AG04450 (cell line): ENCODE results near the gene TRIM32. TPM values are rescaled to one million over a fixed set of nuclear protein-coding genes. Genes with fewer than 3 reads are reported as not detected.

Experiments used
- CTCF ChIA-PET: fragments of 300-600, 350-600 bp; formaldehyde crosslinking; extraction: SDS; loops from one replicate; lab custom pipeline; 2022; ENCODE audit warnings: antibody characterized with exemption, inconsistent platforms; lab: Charles Lee
- POLR2A ChIA-PET: fragments of 350-600 bp; formaldehyde crosslinking; extraction: SDS; loops from one replicate; lab custom pipeline; 2021; ENCODE audit warnings: antibody characterized with exemption, inconsistent platforms; lab: Yijun Ruan, JAX
- DNase-seq: peaks from one replicate; pipeline ENCODE4 v3.0.0-alpha.2; 2011; ENCODE audit warnings: low read depth, low spot score
- H3K27ac ChIP-seq: one replicate; pipeline ENCODE4 v1.5.1; 2012; ENCODE audit warnings: low read depth, low read length, control low read depth
- H3K27me3 ChIP-seq: one replicate; pipeline ENCODE4 v1.6.0; 2012; ENCODE audit warnings: low read length; ENCODE audit not compliant: control insufficient read depth, insufficient read depth
- H3K4me3 ChIP-seq: 2 replicates; pipeline ENCODE4 v1.5.1; 2011; ENCODE audit warnings: mild to moderate bottlenecking, low read depth, low read length, control low read depth
- H3K9me3 ChIP-seq: 2 replicates; pipeline ENCODE4 v1.5.1; 2012; ENCODE audit warnings: low read length; ENCODE audit not compliant: control insufficient read depth, insufficient read depth
- polyA plus RNA-seq: library from polyadenylated mRNA; depleted of rRNA; stranded (reverse); fragments of >200 nt; gene quantifications from 2 replicates; pipeline ENCODE4 v1.2.3, GENCODE V29; 2011
- TF ChIP-seq, protein P1 (sequence below): IDR thresholded peaks from 2 replicates; pipeline ENCODE4 v1.5.1; 2011; ENCODE audit warnings: low read depth, low read length, control low read depth, inconsistent platforms

Gene TRIM32
- polyA plus RNA-seq, 1 experiment: 24.5 TPM

DNA sequence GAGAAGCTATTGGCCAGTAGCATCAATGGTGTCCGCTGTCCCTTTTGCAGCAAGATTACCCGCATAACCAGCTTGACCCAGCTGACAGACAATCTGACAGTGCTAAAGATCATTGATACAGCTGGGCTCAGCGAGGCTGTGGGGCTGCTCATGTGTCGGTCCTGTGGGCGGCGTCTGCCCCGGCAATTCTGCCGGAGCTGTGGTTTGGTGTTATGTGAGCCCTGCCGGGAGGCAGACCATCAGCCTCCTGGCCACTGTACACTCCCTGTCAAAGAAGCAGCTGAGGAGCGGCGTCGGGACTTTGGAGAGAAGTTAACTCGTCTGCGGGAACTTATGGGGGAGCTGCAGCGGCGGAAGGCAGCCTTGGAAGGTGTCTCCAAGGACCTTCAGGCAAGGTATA, 10.8 kb downstream of the TRIM32 start:
- POLR2A ChIA-PET: interaction anchor here (1.2 kb wide), 1 partner anchor 11 kb away, joined by 13 read pairs; the partner anchor contains the start of gene TRIM32
- TF ChIP-seq, protein P1, sequence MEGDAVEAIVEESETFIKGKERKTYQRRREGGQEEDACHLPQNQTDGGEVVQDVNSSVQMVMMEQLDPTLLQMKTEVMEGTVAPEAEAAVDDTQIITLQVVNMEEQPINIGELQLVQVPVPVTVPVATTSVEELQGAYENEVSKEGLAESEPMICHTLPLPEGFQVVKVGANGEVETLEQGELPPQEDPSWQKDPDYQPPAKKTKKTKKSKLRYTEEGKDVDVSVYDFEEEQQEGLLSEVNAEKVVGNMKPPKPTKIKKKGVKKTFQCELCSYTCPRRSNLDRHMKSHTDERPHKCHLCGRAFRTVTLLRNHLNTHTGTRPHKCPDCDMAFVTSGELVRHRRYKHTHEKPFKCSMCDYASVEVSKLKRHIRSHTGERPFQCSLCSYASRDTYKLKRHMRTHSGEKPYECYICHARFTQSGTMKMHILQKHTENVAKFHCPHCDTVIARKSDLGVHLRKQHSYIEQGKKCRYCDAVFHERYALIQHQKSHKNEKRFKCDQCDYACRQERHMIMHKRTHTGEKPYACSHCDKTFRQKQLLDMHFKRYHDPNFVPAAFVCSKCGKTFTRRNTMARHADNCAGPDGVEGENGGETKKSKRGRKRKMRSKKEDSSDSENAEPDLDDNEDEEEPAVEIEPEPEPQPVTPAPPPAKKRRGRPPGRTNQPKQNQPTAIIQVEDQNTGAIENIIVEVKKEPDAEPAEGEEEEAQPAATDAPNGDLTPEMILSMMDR: no peak
- Histone ChIP-seq H3K9me3 (no peaks in the 10 kb centered on the region), H3K4me3 (no peak overlapping the region), H3K27ac (no peak overlapping the region), H3K27me3 (no peaks in the 10 kb centered on the region)
- CTCF ChIA-PET: interaction anchor here (1.6 kb wide), 1 partner anchor 163 kb away, joined by 5 read pairs; no protein-coding TSS in a partner anchor
- DNase-seq: no peak

DNA sequence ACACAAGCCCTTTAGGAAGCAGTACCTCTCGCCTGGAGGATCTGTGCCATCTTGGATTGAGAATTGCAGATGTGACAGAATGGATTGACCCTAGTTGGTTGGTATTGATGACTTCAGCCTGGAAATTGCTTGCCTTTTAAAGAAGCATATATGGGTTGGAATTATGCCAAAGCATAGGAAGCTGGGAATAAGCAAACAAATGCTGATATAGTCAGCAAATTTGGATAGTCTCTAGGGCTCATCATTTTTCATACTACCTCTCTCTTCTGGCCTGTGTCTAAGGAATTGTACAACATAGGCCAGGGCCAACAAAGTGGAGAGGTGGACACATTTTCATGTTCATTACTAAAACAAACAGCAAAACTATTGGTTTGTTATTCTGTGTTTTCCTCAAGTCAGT, 13.2 kb downstream of the TRIM32 start:
- TF ChIP-seq, protein P1: no peak
- CTCF ChIA-PET: no interaction called here
- H3K27ac ChIP-seq: no peak overlapping the region
- no peak overlapping the region for H3K4me3 ChIP-seq
- H3K27me3 ChIP-seq: no peaks in the 10 kb centered on the region
- H3K9me3 ChIP-seq: no peaks in the 10 kb centered on the region
- POLR2A ChIA-PET: no interaction called here
- no peak for DNase-seq

DNA sequence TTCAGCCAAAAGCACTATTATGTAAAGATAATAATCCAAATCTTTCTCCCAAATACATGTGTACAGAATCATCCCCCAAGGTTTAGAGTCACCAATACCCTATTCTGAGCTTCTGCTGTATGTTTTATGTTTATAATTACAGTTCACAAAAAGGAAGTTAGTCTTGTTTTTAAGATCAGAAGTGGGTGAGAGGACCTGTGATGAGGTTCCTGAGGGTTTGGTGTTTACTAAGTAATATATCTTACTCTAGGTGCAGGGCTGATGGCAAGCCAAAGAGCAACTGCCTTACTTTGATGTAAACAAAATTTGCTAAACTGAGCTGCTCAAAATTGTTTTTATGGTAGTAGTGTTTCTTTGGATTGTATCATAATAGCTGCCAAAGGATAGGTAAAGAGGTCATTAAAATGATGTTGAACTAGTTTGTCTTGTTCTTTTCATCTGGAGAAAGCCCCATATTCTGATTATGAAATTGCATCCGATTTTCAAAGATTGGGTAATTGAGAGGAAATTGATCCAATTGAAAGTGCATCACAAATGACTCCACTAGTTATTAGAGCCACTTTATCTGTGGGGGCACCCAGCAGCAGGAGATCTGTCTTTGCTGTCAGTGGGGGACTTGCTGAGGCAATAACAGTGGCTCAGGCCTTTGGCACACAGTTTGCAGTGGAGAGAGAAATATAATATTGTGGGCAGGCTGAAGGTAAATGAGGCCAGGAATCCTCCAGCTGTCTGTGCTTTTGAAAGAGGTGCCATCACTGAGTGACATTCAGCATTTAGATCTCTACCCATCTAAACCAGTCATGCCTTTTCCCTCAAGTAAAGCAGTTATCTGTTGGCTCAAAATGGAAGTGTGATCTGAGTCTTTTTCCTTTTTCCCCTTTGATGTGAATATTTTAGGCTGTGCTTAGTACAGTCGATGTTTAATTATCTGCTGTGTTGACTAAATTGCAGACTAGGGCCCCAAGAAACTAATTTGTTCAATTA, 14.1 kb downstream of the TRIM32 start:
- Histone ChIP-seq H3K9me3 (no peaks in the 10 kb centered on the region), H3K27ac (no peak overlapping the region), H3K4me3 (no peak overlapping the region), H3K27me3 (no peaks in the 10 kb centered on the region)
- ChIA-PET CTCF (no interaction called here), POLR2A (no interaction called here)
- TF ChIP-seq, protein P1: no peak
- DNase-seq: no peak

DNA sequence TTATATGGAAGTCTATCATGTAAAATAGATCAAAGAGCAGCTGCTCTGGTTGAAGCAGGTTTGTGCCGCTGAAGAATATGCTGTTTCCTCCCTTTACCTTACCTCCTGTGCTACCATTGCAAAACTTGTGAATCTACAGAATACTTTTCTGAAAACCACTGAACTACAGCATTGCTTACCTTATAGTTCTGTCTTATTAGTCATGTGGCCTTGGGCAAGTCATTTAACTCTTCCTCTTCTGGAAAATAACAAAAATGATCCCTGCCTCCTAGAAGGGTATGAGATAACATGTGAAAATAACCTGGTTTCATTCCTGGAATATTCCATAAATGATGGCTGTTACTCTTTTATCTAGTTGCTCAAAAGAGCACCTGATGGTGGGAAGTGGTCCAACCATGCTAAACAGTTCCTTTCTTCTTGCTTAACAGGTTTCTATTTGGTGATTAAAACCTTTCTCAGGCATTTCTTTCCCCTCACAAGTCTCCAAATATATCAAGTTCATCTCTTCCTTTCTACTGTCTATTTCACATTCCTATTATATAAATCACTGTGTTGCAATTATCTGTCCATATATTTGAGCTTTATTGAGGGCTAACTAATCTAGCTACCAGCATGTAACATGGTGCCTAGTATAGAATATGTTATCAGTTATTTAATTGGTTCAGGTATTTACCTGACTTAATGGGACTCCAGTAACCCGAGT, 15.0 kb downstream of the TRIM32 start:
- Histone ChIP-seq H3K9me3 (no peaks in the 10 kb centered on the region), H3K27me3 (no peaks in the 10 kb centered on the region), H3K27ac (no peak overlapping the region), H3K4me3 (no peak overlapping the region)
- CTCF ChIA-PET: interaction anchor here (0.5 kb wide), 1 partner anchor 15 kb away, joined by 3 read pairs; the partner anchor contains the start of gene TRIM32
- POLR2A ChIA-PET: no interaction called here
- TF ChIP-seq, protein P1: no peak
- no peak for DNase-seq

GRCh38 chr9:116703634-116704033, 16.5 kb downstream of the TRIM32 start:
- TF ChIP-seq, protein P1: no peak
- no peaks in the 10 kb centered on the region for H3K27me3 ChIP-seq
- H3K27ac ChIP-seq: no peak overlapping the region
- CTCF ChIA-PET: no interaction called here
- H3K9me3 ChIP-seq: no peaks in the 10 kb centered on the region
- POLR2A ChIA-PET: no interaction called here
- DNase-seq: no peak
- no peak overlapping the region for H3K4me3 ChIP-seq
